CD4-positive, CD25-positive, alpha-beta regulatory T cell (primary cell): ENCODE data around the gene GALNT15. TPM values are rescaled to one million over a fixed set of nuclear protein-coding genes. Genes with fewer than 3 reads are reported as not detected.

Source experiments
- ATAC-seq, 2 donors: fragments of 150-1000 bp; cut with Tn5 transposase; one replicate each; pipeline ENCODE4 v1.10.0; 2021; ENCODE audit warnings: low read depth in 2 of 2, moderate number of reproducible peaks in 2 of 2, moderate library complexity in 1 of 2
- DNase-seq, 3 donors: peaks; one replicate each; pipeline versions ENCODE4 v3.0.0 to v3.0.0-alpha.2; 2012 to 2022; ENCODE audit warnings: mixed read lengths in 1 of 3
- H3K27ac ChIP-seq: one replicate; pipeline ENCODE4 v1.7.0; 2013; ENCODE audit warnings: mild to moderate bottlenecking, low read length; ENCODE audit not compliant: insufficient read depth, poor library complexity, severe bottlenecking
- H3K27me3 ChIP-seq: one replicate; pipeline ENCODE4 v1.7.0; 2013; ENCODE audit warnings: low read length; ENCODE audit not compliant: control insufficient read depth, insufficient read depth
- H3K36me3 ChIP-seq: one replicate; pipeline ENCODE4 v1.7.0; 2013; ENCODE audit warnings: mild to moderate bottlenecking, low read length, moderate library complexity; ENCODE audit not compliant: control insufficient read depth, insufficient read depth
- H3K4me1 ChIP-seq: 2 replicates; pipeline ENCODE4 v1.7.0; 2013; ENCODE audit warnings: mild to moderate bottlenecking, low read length; ENCODE audit not compliant: insufficient read depth, control insufficient read depth, poor library complexity, severe bottlenecking
- H3K4me3 ChIP-seq: one replicate; pipeline ENCODE4 v1.7.0; 2013; ENCODE audit warnings: low read depth, mild to moderate bottlenecking, low read length, moderate library complexity
- H3K9me3 ChIP-seq, 2 experiments: 1 replicate in 1 of 2; 2 replicates in 1 of 2; pipeline ENCODE4 v1.7.0; 2013; ENCODE audit warnings: low read length in 2 of 2, mild to moderate bottlenecking in 1 of 2, moderate library complexity in 1 of 2; ENCODE audit not compliant: control insufficient read depth in 2 of 2
- H3K27ac Mint-ChIP-seq, 3 donors: one replicate each; pipeline ENCODE4 v1.8.0; 2020 to 2022; ENCODE audit warnings: mild to moderate bottlenecking in 3 of 3, mixed read lengths in 3 of 3, moderate library complexity in 2 of 3
- H3K27me3 Mint-ChIP-seq: one replicate; pipeline ENCODE4 v1.8.0; 2022; ENCODE audit warnings: mild to moderate bottlenecking, mixed read lengths
- H3K36me3 Mint-ChIP-seq: one replicate; pipeline ENCODE4 v1.8.0; 2020; ENCODE audit warnings: mixed read lengths
- H3K4me1 Mint-ChIP-seq, 4 donors: one replicate each; pipeline ENCODE4 v1.8.0; 2020 to 2022; ENCODE audit warnings: mixed read lengths in 4 of 4, mild to moderate bottlenecking in 1 of 4
- H3K4me3 Mint-ChIP-seq, 4 donors: one replicate each; pipeline ENCODE4 v1.8.0; 2020 to 2022; ENCODE audit warnings: mild to moderate bottlenecking in 4 of 4, mixed read lengths in 4 of 4, moderate library complexity in 3 of 4
- H3K9me3 Mint-ChIP-seq, 7 donors: one replicate each; pipeline ENCODE4 v1.8.0; 2020 to 2022; ENCODE audit warnings: mixed read lengths in 7 of 7, mild to moderate bottlenecking in 3 of 7, moderate library complexity in 2 of 7
- polyA plus RNA-seq, 4 donors: library from polyadenylated mRNA; unstranded; fragments of 300-500 nt; fragmentation: Illumina TruSeq; gene quantifications; one replicate each; pipeline ENCODE4 v1.2.3, GENCODE V29; 2021
- total RNA-seq: library from RNA; stranded (reverse); gene quantifications from one replicate; pipeline ENCODE4 v1.2.3, GENCODE V29; 2022

Gene GALNT15
- total and polyA plus RNA-seq, 5 donors from 2014 or later = not detected

DNA sequence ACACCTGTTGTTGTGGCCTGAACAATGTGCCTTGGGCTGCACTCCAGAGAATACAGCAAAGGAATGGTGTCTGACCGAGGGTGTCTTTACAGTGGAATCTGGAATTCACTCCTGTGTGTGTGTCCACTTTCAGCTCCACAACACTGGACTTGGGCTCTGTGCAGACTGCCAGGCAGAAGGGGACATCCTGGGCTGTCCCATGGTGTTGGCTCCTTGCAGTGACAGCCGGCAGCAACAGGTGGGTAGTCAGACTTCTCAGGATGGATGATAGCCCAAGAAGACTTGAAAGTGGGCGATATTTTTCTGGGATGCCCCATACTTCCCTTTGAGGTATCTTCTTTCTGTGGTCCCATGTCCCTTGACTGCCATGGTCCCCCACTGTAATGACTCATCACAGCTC is 45.3 kb downstream of the GALNT15 start:
- no peaks in the 10 kb centered on the region for H3K4me1 Mint-ChIP-seq
- no peak for ATAC-seq
- H3K4me3 ChIP-seq = no peak overlapping the region
- no peaks in the 10 kb centered on the region for H3K27me3 ChIP-seq
- H3K27ac ChIP-seq = no peak overlapping the region
- H3K4me1 ChIP-seq = no peaks in the 10 kb centered on the region
- DNase-seq = no peak
- no peak overlapping the region for H3K4me3 Mint-ChIP-seq
- H3K27me3 Mint-ChIP-seq = peaks cover 13% of the 10 kb centered on the region
- H3K9me3 Mint-ChIP-seq = peaks cover 0 to 4% (median 0%) of the 10 kb centered on the region in 7 donors
- no peaks in the 10 kb centered on the region for H3K36me3 Mint-ChIP-seq
- H3K36me3 ChIP-seq = no peaks in the 10 kb centered on the region
- peak overlapping the region in 1 of 3 donors; percentile 22 for H3K27ac Mint-ChIP-seq
- H3K9me3 ChIP-seq = peaks cover 0 to 2% of the 10 kb centered on the region in 2 experiments

DNA sequence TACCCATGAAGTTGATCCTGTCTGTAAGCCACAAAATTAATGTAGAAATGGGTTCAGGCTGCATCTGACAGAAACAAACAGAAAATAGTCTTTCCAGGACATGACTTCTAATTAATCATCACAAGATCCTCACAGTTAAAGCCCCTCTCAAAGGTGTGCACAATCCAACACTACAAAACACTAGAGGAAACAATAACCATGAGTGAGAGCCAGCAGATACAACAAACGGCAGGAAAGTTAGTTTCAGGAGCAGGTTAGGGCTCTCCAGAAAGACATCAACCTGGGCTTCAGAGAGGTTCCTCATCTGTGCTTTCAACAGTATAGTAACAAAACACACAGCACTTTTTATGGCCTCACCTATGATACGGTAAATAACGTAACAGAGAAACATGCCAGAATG is 47.5 kb downstream of the GALNT15 start:
- Histone ChIP-seq H3K36me3 (no peaks in the 10 kb centered on the region), H3K9me3 (peaks cover 0 to 2% of the 10 kb centered on the region in 2 experiments), H3K4me3 (no peak overlapping the region), H3K27me3 (no peaks in the 10 kb centered on the region), H3K4me1 (no peaks in the 10 kb centered on the region), H3K27ac (no peak overlapping the region)
- Mint-ChIP-seq H3K27me3 (peaks cover 12% of the 10 kb centered on the region), H3K36me3 (no peaks in the 10 kb centered on the region), H3K4me1 (no peaks in the 10 kb centered on the region), H3K9me3 (peaks cover 0 to 4% (median 0%) of the 10 kb centered on the region in 7 donors), H3K27ac (no peak overlapping the region), H3K4me3 (no peak overlapping the region)
- ATAC-seq (no peak), DNase-seq (no peak)

DNA sequence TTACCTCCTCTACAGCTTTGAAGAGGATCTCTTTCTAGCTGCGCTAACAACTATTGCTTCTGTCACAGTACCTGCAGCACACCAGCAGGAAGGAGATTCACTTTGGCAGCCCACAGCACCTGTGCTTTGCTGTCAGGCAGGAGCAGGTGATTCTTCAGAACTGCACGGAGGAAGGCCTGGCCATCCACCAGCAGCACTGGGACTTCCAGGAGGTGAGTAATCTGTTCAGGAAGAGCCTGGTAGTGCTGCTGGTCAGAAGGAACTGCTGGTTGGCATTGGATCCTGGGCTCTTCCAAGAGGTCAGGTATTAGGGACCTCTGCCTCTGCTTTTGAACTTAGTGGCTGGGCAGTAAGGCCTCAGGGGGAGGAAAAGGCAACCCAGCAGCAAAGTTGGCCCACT is 48.1 kb downstream of the GALNT15 start:
- Histone ChIP-seq H3K4me1 (no peaks in the 10 kb centered on the region), H3K9me3 (peaks cover 0 to 2% of the 10 kb centered on the region in 2 experiments), H3K36me3 (no peaks in the 10 kb centered on the region), H3K4me3 (no peak overlapping the region), H3K27ac (no peak overlapping the region), H3K27me3 (no peaks in the 10 kb centered on the region)
- no peaks in the 10 kb centered on the region for H3K36me3 Mint-ChIP-seq
- H3K4me3 Mint-ChIP-seq = no peak overlapping the region
- peaks cover 0 to 4% (median 0%) of the 10 kb centered on the region in 7 donors for H3K9me3 Mint-ChIP-seq
- H3K27ac Mint-ChIP-seq = no peak overlapping the region
- H3K4me1 Mint-ChIP-seq = no peaks in the 10 kb centered on the region
- H3K27me3 Mint-ChIP-seq = peaks cover 9% of the 10 kb centered on the region
- DNase-seq (no peak), ATAC-seq (no peak)

DNA sequence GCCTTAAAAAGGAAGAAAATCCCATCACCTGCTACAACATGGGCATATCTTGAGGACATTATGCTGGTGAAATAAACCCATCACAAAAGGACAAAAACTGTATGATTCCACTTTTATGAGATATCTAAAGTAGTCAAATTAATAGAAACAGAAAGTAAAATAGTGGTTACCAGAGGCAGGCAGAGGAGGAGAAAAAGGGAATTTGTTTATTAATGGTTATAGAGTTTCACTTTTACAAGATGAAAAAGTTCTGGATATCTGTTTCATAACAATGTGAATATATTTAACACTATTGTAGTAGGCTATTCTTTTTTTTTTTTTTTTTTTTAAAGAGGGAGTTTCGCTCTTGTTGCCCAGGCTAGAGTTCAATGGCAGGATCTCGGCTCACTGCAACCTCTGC is 49.8 kb downstream of the GALNT15 start:
- Histone ChIP-seq H3K4me3 (no peak overlapping the region), H3K27me3 (no peaks in the 10 kb centered on the region), H3K4me1 (no peaks in the 10 kb centered on the region), H3K9me3 (peaks cover 0 to 2% of the 10 kb centered on the region in 2 experiments), H3K36me3 (no peaks in the 10 kb centered on the region), H3K27ac (no peak overlapping the region)
- Mint-ChIP-seq H3K9me3 (peaks cover 0 to 4% (median 0%) of the 10 kb centered on the region in 7 donors), H3K4me3 (no peak overlapping the region), H3K27ac (no peak overlapping the region), H3K27me3 (peaks cover 17% of the 10 kb centered on the region), H3K36me3 (no peaks in the 10 kb centered on the region), H3K4me1 (no peaks in the 10 kb centered on the region)
- DNase-seq (no peak), ATAC-seq (no peak)

DNA sequence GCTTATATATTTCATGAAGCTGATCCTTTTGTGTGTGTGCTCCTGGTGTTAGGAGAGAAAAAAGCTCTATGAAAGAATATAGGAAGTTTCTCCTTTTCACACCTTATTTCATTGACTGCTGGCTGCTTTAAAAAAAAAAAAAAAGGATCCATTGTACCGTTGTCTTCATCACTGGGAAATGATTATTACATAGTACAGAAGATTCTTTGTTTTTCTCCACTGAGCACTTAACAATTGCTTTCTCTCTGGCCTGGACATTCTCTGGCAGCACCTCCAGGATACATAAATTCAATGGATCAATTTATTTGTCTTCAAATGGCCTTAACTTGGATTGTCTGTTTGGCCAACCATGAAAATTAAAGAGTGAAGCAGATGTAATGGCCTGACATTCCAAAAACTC is 53.1 kb downstream of the GALNT15 start:
- peaks cover 21% of the 10 kb centered on the region for H3K27me3 Mint-ChIP-seq
- no peak for DNase-seq
- no peaks in the 10 kb centered on the region for H3K36me3 Mint-ChIP-seq
- Histone ChIP-seq H3K27me3 (no peaks in the 10 kb centered on the region), H3K4me1 (no peaks in the 10 kb centered on the region), H3K27ac (no peak overlapping the region), H3K4me3 (no peak overlapping the region), H3K36me3 (no peaks in the 10 kb centered on the region), H3K9me3 (no peaks in the 10 kb centered on the region)
- ATAC-seq = no peak
- no peaks in the 10 kb centered on the region for H3K4me1 Mint-ChIP-seq
- no peak overlapping the region for H3K4me3 Mint-ChIP-seq
- H3K9me3 Mint-ChIP-seq = peaks cover 0 to 5% (median 0%) of the 10 kb centered on the region in 7 donors
- H3K27ac Mint-ChIP-seq = no peak overlapping the region

DNA sequence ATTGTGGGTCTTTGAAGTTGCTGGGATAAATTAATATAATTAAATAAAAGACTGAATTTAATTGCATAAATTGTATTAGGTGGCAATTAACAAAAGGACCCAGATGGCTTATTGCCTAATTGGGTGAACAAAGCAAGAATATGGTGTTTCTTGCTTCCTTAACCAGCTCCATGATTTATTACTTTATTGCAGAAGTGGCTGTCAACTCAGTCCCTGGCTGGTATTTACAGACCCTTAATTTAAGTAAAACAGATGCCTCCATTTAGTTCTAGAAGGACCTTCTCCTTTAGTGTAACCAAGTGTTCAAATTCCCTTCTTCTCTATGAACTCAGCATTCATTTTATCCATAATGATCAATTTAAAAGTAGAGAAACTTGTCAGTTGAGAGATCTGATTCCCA is 55.2 kb downstream of the GALNT15 start:
- ATAC-seq = no peak
- no peak overlapping the region for H3K27ac Mint-ChIP-seq

DNA sequence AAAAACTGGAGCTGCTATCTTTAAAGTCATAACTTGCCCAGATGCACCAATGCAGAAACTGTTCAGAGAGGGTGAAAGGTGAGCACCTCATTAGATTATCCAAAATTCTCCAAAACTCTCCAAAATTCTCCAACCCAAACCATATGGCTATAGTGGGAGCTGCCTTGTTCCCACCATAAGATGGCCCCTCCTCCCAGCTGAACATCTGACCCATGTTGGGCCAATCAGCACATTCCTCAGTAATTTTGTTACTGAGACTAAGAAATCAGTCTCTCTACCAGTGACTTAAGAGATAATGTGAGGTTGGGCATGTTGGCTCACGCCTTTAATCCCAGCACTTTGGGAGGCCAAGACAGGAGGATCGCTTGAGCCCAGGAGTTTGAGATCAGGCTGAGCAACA is 57.5 kb downstream of the GALNT15 start:
- Mint-ChIP-seq H3K27ac (no peak overlapping the region), H3K4me1 (peaks cover 0 to 5% (median 0%) of the 10 kb centered on the region in 4 donors), H3K27me3 (peaks cover 27% of the 10 kb centered on the region), H3K9me3 (peaks cover 0 to 5% (median 0%) of the 10 kb centered on the region in 7 donors), H3K4me3 (no peak overlapping the region), H3K36me3 (no peaks in the 10 kb centered on the region)
- DNase-seq = no peak
- Histone ChIP-seq H3K9me3 (no peaks in the 10 kb centered on the region), H3K36me3 (no peaks in the 10 kb centered on the region), H3K27ac (no peak overlapping the region), H3K4me3 (no peak overlapping the region), H3K4me1 (no peaks in the 10 kb centered on the region), H3K27me3 (no peaks in the 10 kb centered on the region)
- ATAC-seq = no peak

More for the DNA sequence above, 55.2 kb downstream of the GALNT15 start:
- Mint-ChIP-seq H3K4me1 (peaks cover 0 to 5% (median 0%) of the 10 kb centered on the region in 4 donors), H3K27me3 (peaks cover 23% of the 10 kb centered on the region), H3K9me3 (peaks cover 0 to 5% (median 0%) of the 10 kb centered on the region in 7 donors), H3K4me3 (no peak overlapping the region), H3K36me3 (no peaks in the 10 kb centered on the region)
- Histone ChIP-seq H3K27ac (no peak overlapping the region), H3K27me3 (no peaks in the 10 kb centered on the region), H3K4me3 (no peak overlapping the region), H3K36me3 (no peaks in the 10 kb centered on the region), H3K4me1 (no peaks in the 10 kb centered on the region), H3K9me3 (no peaks in the 10 kb centered on the region)
- DNase-seq = no peak

DNA sequence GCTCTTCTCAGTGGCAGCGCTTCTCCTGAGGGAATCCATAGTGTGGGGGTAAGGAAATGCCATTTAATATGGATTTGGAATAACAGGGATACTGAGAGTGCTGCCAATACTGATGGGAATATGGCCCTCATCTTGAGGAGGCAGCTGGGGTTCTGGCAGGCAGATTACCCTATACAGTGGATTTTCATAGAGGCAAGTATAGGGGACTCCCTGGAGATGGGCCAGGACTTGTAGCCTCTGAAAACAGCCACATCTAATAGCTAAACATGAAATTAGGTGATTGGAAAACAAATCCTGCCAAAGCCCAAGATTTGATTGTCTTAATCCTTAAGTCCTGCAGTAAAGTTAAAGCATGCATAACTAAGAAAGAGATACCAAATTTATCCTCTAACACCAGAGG is 59.3 kb downstream of the GALNT15 start:
- H3K4me1 ChIP-seq = no peaks in the 10 kb centered on the region
- H3K27ac ChIP-seq = no peak overlapping the region
- no peak for ATAC-seq
- H3K9me3 ChIP-seq = no peaks in the 10 kb centered on the region
- Mint-ChIP-seq H3K4me1 (peaks cover 0 to 5% (median 0%) of the 10 kb centered on the region in 4 donors), H3K27ac (no peak overlapping the region), H3K36me3 (no peaks in the 10 kb centered on the region), H3K27me3 (peaks cover 26% of the 10 kb centered on the region), H3K9me3 (peaks cover 0 to 5% (median 0%) of the 10 kb centered on the region in 7 donors), H3K4me3 (no peak overlapping the region)
- no peaks in the 10 kb centered on the region for H3K36me3 ChIP-seq
- no peaks in the 10 kb centered on the region for H3K27me3 ChIP-seq
- no peak for DNase-seq
- no peak overlapping the region for H3K4me3 ChIP-seq
